Measurements from ENCODE around the gene CCDC38.
"Not testable (repeated sequence)": the region's sequence is repeated elsewhere in the genome, so short reads cannot be mapped to it uniquely, and the experiment has no call there.

The CCDC38 gene

DNA sequence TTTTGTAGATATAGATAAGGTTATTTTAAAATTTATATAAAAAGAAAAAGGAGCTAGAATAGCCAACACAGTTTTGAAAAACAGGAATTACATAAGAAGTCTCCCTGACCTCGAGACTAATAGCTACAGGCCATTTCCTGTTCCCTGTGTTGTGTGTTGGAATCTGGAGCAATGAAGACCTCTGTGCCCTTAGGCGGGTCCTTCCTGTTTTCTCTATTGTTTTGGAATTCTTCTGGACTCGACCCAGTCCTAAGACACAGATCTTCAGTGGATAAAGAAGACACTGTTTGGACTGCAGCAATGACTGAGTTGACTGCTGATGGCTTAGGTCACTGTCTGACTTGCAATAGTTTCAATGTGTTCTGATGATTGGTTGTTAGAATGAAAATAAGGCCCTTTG is 57.4 kb downstream of the CCDC38 start:
- no peak for DNase-seq (ENCODE audit: low read depth in 3 of 3, low spot score in 1 of 3)

DNA sequence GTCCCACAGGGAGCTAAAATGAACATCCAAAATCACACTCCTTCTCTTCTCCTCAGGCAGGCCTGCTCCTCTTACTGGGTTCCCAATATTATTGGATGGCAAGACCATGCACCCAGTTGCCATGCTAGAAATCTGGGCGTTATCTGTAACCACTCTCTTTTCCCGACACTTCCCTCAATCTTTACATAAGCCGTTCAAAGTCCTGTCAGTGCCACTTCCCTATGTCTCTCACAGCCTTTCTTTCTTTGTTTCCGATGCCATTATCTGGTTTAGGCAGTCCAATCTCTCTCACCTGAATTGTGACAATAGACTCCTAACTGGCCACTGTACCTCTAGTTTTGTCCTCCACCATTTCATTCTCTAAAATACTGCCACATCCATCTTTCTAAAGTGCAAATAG is 59.5 kb downstream of the CCDC38 start:
- no peak for DNase-seq (ENCODE audit: low read depth in 3 of 3, low spot score in 1 of 3)

DNA sequence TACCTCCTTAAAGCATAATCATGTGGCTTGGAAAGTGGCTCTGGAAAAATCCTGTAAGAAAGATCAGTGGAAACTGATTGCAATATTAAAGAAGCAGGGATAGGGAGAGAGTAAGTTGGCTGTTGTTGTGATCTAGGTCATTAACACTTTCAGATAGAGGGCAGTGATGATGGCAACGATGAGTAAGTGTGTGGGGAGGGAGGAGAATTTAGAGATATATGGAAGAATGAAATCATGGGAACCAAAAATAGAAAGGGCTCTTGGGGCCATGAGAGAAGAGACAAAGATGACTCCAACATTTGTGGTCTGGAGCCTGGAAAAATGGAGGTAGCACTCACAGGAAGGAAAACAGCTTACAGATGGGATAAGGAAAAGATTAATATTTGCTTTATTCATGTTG is 60.3 kb downstream of the CCDC38 start:
- DNase-seq (ENCODE audit: low read depth in 3 of 3, low spot score in 1 of 3) = no peak

DNA sequence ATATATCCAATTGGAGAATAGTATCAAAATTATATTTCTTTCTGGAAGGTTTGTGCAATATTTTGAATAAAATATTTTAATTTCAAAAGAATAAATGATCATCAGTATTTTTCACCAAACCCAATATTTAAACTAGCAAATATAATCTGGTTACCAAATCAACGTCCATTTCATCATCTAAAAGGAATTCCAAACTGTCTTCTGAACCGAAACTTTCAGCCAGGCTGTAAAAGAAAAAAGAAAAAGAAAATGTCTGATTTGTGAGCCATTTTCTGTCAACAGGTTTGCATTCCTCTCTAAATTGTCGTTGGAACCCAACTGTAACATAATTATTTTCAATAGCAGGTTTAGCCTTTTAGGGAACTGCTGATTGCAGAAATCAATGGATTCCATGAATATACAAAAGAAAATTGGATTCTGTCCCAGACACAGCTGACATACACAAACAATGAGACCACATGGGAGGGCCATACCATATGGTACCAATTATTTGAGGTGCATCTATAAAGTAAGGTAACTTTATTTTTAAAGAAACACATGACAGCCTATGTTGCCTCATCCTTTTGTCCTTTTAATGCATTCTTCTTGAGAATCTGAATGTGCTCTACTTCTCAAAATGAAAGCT is 61.0 kb downstream of the CCDC38 start:
- no peak for DNase-seq (ENCODE audit: low read depth in 3 of 3, low spot score in 1 of 3)

DNA sequence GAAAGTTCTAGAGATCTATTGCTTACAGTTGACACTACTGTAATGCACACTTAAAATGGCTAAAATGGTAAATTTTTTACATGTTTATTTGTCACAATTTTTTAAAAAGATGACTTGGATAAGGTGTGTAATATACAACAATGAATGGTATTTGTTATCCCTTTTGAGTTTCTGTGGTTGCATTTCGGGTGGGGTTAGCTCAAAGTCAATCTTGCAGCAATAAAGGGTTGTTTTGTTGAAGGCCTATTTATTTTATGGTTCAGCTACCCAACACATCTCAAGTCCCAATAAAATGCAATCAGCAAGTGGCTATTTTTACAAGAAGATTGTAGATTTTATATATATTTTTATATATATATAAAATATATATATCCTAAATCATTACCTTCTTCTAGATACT is 61.5 kb downstream of the CCDC38 start:
- no peak for DNase-seq (ENCODE audit: low read depth in 3 of 3, low spot score in 1 of 3)

DNA sequence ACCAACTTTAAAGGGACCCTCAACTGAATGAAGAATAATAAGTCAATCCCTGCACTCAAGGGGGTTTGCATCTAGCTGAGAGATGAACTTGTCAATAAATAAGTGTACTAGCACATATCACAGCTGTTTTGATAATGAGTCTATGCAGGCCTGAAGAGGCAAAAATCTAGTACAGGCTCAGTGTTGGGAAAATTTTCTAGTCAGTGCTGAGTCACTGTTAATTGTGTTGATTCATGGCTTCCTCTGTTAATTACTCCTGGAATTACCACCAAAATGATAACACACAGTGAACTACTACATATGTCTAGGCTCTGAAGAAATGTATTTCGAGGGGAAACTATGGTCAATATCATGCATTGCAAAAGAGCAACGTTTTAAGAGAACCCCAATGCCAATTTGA is 64.8 kb downstream of the CCDC38 start:
- DNase-seq (ENCODE audit: low read depth in 3 of 3, low spot score in 1 of 3) = no peak

DNA sequence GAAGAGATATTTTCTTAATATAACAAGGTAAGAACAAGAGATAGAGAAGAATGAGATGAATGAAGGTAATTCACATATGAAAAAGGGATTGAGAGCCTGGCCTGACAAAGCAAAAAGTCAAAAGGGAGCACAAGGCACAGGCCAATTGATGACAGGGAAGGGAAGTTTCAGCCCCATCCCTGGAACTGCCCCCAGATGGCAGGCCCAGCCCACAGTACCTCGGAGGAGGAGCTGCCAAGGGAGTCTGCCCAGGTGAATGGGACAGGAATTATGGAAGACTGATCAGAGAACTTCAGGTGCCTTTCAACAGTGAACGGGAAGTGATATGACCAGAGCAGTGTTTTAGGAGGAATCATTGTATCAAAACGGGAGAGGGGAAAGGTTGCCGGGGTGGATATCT is 68.0 kb downstream of the CCDC38 start:
- no peak for DNase-seq (ENCODE audit: low read depth in 3 of 3, low spot score in 1 of 3)

DNA sequence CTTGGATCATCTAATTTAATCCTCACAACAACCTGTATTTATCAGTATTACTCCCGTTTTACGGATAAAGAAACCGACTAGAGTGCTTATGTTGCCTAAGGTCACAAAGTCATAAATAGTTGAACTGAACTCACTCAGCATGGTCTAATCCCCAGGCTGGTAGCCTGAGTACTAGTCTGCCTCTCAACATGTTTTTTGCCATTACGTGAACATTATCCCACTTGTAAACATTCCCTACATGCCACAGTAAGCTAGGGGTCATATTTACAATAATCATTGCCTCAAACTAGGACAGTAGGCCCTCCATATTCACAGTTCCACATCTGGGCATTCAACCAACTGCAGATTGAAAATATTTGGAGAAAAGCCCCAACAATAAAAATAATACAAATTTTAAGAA is 71.5 kb downstream of the CCDC38 start:
- DNase-seq (ENCODE audit: low read depth in 3 of 3, low spot score in 1 of 3) = no peak

DNA sequence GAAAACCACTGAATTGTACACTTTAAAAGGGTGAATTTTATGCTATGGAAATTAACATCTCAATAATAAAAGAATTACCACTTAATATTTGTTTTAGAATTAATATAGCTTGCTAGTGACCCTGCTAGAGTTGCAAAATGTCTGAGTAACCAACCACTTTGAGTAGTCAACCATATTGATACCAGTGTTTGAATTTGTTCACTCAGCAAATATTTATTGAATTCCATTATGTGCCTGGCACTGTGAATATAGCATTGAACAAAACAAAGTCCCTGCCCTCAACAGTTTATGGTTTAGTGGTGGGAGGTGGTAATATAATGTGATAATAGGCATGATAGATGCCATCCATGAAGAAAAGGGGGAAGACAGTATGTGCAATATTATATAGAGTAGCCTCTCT is 79.1 kb downstream of the CCDC38 start:
- no peak for DNase-seq (ENCODE audit: low read depth in 3 of 3, low spot score in 1 of 3)

DNA sequence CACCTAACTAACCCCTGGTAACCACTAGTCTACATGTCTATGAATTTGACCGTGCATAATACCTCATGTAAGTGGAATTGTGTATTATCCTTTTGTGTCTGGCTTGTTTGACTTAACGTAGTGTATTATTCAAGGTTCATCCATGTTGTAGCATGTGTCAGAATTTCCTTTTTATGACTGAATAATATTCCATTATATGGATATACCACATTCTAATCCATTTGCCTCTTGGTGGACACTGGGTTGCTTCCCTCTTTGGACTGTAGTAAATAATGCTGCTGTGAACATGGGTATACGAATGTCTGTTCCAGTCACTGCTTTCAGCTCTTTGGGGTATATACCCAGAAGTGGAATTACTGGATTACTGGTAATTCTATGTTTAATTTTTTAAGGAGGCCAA is 80.4 kb downstream of the CCDC38 start:
- no peak for DNase-seq (ENCODE audit: low read depth in 3 of 3, low spot score in 1 of 3)

DNA sequence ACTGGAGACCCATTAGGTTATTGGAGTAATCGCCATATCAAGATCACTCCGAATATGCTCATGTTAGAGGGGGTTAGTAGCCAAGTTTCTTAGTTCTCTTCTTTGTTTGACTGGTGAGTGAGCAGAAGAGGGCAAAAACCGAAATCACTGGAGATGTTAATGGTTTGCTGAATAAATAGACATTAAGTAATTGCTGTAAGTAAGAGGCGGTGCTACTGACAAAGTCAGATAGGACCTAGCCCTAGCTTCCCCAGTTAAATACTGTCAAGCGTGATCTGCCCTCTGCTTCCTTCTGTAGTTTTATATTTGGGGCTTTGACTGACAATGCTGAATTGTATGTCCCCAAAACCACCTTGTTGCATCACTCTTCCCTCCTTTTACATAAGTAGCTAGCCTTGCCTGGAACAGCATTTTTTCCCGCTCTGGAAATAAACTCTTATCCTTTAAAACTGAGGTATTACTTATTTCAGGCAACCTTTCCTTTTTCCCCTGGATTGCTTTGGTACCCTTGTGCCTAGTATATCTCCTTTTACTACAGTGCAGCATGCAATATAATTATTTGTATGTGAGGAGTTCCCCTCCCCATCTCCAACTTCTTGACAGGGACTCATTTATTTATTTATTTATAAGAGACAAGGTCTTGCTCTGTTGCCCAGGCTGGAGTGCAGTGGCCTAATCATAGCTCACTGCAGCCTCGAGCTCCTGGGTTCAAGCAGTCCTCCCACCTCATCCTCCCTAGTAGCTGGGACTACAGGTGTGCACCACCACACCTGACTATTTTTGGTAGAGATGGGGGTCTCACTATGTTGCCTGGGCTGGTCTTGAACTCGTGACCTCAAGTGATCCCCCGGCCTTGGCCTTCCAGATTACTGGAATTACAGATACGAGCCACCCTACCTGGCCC is 82.2 kb downstream of the CCDC38 start:
- no peak for DNase-seq (ENCODE audit: low read depth in 3 of 3, low spot score in 1 of 3)

DNA sequence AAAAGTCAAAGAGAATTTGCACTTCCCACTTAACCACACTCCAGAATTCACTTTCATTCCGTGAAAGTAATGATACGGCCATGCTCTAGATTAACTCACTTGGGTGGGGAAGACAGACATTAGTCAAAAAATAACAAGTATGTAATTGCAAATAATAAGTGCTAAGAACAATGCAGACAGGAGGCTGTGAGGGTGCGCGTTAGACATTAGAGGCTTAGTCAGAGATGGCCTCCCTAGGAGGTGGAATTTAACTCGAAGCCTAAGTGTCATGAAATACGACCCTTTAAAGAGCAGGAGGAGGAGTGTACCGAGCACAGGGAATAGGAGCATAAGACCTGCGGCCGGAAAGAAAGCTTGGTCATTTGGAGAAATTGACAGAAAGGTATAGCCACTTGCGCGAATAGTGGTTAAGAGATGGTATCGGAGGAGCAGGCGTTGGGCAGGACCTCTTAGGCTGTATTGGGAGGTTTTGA is 83.0 kb downstream of the CCDC38 start:
- DNase-seq (ENCODE audit: low read depth in 3 of 3, low spot score in 1 of 3) = no peak

DNA sequence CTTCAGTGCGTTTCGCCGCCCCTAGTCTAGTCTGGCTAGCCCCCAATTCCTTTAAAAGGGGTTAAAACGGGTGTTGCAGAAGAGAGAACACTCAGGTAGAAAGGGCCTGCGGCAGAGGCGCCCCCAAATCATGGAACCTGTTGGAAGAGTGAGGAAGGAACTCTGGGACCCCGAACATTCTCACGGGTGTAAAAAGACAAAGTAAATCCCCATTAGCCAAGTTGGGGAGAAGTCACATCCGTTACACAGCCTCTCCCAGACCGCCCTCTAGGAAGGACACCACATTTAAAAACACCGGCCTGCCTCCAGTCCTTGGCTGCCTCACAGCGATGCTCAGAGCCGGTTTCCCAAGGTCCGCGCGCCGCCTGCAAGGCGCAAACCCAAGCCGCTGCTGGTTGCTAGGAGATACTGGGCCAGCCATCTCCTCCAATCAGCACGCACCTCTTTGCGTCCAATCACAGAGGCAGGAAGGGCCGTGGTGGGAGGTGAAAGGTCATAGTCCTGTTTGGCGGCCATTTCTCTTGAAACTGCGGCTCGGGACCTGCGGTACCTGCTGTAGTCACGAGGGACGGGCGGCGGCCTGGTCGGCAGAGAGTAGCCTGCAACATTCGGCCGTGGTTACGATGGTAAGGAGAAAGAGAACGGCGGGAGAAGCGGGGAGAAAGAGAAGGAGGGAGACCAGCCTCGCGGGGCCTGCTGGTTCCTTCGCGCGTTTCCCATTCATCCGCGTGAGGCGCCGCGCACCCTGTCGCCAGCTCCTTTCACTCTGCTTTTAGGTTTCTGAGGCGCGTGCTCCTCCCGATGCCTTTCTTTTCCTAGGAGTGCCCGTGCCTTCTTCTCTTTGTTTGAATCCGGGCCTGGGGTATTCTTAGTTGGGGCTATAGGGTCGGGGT is 83.7 kb downstream of the CCDC38 start, which contains the start of gene SNRPF:
Gene SNRPF (plus strand): TSS at position 502 of the 893 bp plus-strand sequence. CDS start 122 bp downstream, at position 624.
- DNase-seq (ENCODE audit: low read depth in 3 of 3, low spot score in 1 of 3) = peak; percentile 79 to 87 (median 84)

DNA sequence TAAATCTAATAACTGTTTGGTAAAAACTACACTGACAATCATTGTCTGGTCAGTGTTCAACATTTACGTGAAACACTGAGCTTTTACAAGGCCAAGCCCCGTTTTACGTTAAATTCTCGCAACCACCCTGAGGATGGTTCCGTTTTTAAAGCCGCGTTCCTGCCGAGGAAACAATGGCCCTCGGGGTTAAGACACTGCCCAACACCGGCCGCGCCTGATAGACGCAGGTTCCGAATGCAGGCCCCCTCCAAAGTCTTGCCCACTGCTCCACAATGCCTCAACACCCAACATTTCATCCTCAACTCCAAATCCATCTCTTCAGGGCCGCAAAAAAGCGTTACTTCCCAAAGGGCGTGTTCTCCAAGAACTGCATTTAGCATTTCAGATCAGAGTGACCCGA is 84.6 kb downstream of the CCDC38 start:
- DNase-seq (ENCODE audit: low read depth in 3 of 3, low spot score in 1 of 3) = no peak

DNA sequence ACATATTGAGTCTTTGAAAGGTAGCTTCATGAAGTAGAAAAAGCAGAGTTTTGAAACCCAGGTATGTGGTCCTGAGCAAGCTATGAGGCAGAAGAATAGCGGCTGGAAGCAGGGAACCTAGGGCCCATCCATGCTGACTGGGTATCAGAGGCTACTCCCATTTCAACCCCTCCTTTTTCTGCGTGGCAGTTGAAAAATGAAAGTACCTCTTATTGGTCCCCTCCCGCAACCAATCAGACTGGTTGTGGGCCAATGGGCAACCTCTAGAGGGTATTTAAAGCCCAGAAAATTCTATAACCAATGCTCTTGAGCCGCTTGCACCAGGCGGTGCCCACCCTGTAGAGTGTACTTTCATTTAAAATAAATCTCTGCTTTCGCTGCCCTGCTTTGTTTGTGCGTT is 85.3 kb downstream of the CCDC38 start:
- DNase-seq (ENCODE audit: low read depth in 3 of 3, low spot score in 1 of 3) = no peak

DNA sequence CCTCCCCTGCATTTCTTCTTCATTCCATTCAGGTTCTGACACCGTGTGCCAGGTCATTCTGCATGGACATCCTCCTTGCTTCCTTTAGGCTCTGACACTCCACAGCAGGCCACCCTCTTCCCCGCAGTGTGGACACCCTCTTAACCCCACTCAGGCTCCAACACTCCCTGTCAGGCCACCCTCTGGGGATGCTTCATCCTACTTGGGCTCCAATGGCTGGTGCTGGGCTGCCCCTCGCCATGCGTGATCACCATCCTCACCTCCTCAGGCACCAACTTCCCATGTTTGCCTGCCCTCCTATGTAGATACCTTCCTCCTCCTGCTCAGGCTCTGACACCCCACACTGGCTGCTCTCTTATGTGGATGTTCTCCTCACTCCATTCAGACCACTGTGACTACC is 90.3 kb downstream of the CCDC38 start:
- no peak for DNase-seq (ENCODE audit: low read depth in 3 of 3, low spot score in 1 of 3)

DNA sequence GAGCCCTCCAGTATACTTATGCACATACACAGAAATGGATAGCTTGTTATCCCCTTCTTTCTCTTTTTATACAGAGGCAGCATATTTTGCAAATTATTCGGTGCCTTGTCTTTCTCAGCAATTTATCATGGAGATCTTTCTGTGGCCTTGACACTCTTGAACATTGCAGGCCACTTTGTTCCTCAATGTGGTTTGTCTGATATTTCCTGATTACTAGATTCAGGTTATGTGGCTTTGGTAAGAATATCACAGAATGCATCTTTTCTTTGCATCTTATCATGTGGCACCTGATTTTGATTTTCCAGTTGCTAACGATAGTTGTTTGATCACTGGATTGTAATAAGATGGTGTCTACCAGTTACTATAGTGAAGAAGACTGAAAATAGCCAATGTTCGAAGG is 90.8 kb downstream of the CCDC38 start:
- no peak for DNase-seq (ENCODE audit: low read depth in 3 of 3, low spot score in 1 of 3)

DNA sequence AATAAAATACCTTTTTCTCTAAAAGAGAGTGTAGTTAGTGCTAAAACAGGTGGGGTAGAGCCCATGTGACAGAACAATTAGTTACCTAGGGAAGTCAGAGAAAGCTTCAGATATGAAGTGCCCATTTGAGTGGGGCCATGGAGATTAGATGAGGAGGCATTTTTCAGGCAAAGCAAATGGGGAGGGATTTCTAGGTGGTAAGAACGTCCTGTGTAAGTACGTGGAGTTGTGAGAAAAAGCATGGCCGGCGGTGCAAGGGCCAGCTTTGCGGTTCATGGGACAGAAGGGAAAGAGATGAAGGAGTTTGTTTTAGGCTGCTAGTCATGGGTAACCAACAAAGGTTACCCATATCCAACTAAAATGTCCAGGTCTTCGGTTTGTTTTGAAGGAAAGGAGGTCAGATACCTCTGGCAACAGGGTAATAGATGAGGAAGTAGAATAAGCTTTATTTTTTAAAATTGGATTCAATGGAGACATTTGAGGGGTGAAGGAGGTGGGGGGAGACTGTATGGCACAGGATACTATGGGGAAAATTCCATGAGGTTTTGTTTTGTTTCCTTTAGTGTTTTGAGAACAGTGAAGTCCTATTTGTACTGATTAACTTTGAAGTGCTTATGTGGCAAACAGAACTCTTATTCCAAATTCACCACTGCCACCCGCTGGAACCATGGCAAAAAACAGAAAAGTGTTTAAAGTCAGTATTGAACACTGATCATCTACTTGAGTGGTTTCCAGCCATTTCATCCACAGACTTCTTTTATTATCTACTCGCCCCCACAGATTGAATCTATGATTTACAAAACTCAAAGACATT is 93.6 kb downstream of the CCDC38 start:
- DNase-seq (ENCODE audit: low read depth in 3 of 3, low spot score in 1 of 3) = no peak

DNA sequence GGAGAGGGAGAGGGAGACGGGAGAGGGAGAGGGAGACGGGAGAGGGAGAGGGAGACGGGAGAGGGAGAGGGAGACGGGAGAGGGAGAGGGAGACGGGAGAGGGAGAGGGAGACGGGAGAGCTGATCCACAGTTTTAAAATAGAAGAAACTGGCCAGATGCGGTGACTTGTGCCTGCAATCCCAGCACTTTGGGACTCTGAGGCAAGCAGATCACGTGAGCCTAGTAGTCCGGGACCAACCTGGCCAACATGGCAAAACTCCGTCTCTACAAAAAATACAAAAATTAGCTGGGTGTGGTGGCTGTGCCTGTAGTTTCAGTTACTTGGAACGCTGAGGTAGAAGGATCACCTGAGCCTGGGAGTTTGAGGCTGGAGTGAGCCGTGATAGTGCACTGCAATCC is 100.0 kb downstream of the CCDC38 start:
- DNase-seq (ENCODE audit: low read depth in 3 of 3, low spot score in 1 of 3) = not testable (repeated sequence)

DNA sequence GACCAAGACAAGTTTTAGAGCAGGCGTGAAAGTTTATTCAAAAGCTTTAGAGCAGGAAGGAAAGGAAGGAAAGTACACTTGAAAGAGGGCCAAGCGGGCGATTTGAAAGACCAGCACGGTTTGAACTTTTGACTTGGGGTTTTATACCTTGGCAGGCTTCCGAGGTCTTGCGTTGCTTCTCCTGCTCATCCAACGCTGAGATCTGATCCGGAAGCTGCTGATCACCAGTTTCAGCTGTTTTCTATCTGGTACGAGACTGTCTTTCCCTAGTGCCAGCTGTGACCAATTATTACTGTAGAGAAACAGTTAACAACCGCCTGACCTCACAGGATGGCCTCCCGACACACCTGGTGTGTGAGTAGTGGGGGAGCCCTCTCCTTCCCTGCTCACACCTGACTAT is 104.3 kb downstream of the CCDC38 start:
- DNase-seq (ENCODE audit: low read depth in 3 of 3, low spot score in 1 of 3) = no peak

All from stimulated activated CD4-positive, alpha-beta T cell treated with anti-CD3 and anti-CD28 coated beads, TNF-alpha, amount 100 ng/mL, for 1 hour (primary cell).